UCSD-AML1 (cell line): ENCODE measurements around the gene NPDC1.

Experiments used
- DNase-seq: peaks from one replicate; lab custom pipeline; 2025; ENCODE audit not compliant: unreplicated experiment; lab: John Stamatoyannopoulos, UW

NPDC1 gene

DNA sequence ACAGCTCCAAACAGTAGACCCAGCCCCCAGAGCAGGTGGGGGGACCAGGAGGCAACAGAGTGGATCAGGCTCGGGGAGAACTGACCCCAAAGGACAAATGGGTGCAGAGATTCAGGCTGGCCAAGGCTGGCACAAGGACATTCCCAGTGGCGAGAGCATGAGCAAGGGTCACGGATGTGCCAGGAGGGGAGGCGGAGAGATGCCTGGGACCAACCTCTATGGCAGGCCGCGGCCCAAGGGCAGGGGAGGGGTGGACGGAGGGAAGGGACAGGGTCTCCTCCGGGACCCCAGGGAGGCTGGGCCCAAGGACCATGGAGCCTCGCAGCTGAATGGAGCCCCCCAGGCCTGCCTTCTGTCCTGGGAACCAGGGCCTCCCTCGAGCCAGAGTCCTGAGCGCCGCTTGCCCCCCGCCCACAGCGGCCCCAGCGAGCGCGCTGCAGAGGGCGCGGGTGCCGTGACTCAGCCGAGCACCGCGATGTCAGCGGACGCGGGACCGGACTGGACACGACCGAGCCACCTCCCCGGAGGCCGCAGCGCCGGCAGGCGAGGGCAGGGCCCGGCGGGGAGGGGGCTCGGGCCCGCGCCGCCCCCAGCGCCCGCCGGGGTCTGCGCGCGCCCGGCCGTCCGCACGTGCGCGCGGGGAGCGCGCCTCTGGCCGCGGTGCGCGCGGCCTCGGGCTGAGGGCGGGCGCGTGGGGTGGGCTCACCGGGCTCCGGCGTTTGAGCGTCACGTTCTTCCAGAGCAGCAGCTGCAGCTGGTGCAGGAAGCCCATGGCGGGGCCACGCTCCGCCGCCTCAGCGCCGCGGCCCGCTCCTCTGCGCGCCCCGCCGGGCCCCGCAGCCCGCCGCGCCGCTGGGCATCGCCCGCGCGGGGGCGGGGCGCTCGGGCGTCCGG, 18.4 kb downstream of the NPDC1 start, which contains the start of gene ABCA2:
Gene ABCA2 (minus strand): TSS at position 869 of the 894 bp plus-strand sequence. CDS start 97 bp downstream, at position 772.
- DNase-seq = no peak

GRCh38 chr9:137026828-137027227, 19.1 kb downstream of the NPDC1 start:
- DNase-seq = no peak

DNA sequence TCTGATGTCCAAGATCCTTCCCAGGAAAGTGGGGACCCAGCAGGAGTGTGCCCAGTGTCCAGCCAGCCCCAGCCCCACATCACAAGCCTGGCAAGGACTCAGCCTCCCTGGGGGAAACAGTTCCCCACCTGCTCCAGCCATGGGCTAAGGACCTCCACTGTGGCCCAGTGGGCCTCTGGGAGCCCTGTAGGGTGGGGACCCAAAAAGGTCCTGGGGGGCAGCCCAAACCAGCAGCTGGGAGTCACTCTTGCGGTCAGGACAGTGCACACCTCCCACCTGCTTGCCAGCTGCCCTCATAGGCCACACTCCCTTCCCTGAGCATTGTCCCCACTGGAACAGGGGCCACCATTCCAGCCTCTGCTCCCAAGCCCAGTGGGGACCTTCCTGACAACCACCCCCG, 19.6 kb downstream of the NPDC1 start:
- DNase-seq = no peak

- DNase-seq = no peak
Measured at GRCh38 chr9:137025517-137025966, 20.4 kb downstream of the NPDC1 start.

DNA sequence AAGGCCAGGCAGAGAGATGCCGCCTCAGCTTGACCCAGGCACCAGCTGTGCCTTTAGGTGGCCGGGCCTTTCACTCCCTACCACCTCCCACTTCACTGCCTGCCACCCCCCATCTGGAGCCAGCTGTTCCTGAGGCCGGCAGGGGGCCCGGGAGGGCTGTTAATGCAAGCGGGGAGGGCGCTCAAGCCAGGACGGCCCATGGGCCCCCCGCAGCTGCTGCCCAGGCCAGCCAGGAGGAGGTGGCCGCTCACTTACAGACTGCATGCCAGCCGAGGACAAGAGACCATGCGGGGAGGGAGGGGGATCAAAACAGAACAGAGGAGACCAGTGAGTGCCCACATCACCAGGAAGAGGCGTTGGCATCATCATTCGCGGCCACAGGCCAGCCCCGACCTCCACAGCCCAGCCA, 22.4 kb downstream of the NPDC1 start:
- DNase-seq = no peak

GRCh38 chr9:137023157-137023556, 22.8 kb downstream of the NPDC1 start:
- DNase-seq = no peak

DNA sequence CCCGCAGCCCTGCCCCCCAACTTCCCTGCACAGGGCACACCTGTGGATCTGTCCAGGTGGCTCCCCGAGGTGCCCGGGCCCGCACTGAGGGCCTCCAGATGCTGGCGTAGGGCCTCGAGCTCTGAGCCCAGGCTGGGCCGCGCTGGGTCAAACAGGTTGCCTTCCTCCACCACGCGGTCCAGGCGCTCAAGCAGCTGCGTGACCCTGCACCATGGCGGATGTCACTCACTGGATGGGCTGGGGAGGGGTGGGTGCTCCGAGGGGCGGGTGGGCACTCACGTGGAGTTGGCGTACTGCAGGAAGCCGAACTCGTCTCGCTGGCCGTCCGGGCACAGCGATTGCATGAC, 23.3 kb downstream of the NPDC1 start:
- DNase-seq = no peak

- peak; percentile 68 for DNase-seq
Measured at GRCh38 chr9:137021979-137022661, 23.9 kb downstream of the NPDC1 start.

DNA sequence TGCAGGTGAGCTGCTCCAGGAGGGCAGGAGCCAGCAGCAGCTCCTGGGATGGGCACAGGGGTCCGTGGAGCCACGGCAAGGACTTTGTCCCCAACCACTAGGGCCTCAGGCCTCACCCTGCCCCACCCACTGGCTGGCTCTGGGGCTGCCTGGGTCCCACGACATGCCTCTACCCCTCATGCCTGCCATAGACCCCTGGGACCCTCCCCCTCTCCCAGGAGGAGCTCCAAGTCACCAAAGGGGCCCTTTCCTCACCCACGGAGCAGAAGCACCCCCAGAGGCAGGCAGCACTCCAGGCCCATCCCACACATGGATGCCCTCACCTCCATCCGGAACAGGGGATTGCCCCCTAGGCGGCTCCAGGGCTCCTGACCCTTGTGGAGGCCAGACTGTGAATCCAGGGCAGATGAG, 24.4 kb downstream of the NPDC1 start:
- DNase-seq = no peak

DNA sequence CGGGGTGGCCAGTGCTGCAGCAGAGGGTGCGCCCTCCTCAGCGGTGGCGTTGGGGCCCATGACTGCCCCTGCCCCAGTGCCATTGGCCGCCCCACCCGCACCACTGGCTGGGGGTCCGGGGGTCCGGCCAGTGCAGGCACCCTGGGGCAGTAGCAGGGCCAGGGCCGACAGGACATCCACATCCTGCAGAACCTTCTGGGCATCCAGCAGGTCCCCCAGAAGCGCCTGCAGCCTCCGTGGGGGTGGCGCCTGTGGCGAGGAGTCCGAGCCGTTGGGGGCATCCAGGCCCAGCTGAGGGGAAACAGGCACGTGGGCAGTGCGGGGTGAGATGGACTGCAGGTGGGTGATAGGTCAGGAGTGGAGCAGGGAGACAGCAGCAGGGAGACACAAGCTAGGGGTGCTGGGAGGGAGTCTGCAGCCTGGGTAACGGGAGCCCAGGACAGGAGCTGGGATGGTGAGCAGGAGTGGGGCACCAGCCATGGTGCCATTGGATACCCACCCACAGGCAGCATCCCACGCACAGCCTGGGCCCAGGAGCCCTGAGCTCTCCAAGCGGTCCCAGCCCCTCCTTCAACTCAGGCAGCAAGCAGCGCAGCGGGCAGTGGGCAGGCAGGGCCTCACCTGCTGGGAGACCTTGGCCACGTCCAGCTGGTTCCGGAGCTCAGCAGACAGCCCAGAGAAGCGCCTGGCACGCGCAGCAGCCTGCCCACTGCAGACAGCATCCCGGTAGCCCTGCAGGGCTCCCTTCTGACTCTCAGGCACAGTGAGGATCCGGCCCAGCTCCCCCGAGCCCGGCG, 25.0 kb downstream of the NPDC1 start:
- DNase-seq = no peak

- no peak for DNase-seq
Measured at GRCh38 chr9:137019891-137020683, 25.9 kb downstream of the NPDC1 start.

DNA sequence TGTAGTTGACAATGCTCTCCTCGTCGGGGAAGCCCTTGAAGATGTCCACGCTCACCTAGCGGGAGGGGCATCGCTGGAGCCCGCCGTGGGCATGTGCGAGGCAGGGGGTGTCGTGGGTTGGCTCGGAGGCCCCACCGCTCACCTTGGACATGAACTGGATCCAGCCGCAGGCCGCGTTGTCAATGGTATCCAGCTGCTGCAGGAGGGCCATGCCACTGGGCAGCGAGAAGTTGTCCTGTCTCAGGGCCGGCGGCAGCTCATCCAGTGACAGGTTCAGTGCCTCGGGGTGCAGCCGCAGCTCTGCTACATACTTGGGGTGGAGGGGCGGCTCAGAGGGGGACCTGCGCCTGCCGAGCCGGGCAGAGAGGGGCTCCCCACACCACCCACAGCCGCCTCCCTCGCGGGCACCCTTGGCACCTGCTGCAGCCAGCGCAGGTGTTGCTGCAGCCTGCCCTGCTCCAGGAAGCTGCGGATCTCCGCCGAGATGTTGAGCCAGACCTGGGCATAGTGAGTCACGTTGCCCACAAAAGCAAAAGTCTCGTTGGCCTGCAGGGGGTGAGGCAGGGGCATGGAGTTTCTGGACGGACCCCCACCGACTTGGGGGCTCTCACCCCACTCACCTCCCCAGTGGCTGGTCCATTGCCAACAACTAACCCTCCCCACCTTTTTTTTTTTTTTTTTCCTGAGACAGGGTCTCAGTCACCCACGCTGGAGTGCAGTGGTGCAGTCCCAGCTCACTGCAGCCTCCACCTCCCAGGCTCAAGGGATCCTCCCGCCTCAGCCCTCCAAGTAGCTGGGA, 27.0 kb downstream of the NPDC1 start:
- DNase-seq = no peak

DNA sequence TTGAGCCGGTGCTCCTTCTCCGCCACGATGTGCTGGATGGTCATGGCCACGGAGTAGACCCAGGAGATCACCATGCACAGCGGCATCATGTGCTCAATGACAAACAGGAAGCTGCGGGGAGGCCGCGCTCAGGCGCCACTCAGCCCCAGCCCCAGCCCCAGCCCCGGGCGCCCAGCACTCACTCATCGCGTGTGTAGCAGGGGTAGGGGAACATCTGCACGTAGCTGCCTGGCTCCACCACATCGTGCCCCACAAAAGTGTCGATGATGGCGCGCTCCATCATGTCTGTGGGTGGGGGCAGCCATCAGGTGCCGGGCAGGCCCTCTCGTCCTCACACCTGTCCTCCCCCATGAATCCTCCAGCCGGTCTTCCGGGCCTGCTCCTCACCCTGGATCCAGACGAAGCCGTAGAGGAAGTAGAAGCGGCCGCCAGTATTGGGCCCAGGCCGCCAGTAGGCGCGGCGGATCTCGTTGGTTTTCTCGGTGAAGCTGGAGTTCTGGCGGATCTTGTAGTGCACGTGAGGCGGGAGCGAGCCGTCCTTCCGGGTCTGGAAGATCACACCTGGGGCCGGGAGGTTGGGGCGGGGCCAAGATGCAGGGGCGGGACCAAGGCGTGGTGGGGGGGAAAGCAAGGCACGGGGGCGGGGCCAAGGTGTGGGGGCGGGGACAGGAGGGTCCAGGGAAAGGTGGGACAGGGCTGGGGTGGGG, 28.0 kb downstream of the NPDC1 start:
- no peak for DNase-seq

- DNase-seq = no peak
Measured at GRCh38 chr9:137017071-137017470, 28.9 kb downstream of the NPDC1 start.

GRCh38 chr9:137016436-137016835, 29.5 kb downstream of the NPDC1 start:
- no peak for DNase-seq

DNA sequence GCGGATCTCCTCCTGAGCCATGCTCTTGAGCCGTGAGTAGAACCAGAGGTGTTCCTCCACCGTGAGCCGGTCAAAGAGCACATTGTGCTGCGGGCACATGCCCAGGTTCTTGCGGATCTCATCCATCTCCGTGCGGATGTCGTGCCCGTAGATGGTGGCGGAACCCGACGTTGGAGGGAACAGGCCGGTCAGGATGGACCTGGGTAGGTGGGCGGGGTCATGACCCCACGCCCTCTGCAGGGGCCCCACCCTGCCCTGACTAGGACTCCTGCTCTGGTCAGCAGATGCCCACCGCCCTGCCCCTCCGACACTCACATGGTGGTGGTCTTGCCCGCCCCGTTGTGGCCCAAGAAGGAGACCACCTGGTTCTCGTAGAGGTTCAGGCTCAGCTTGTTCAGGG, 30.0 kb downstream of the NPDC1 start:
- no peak for DNase-seq

GRCh38 chr9:137015540-137015930, 30.4 kb downstream of the NPDC1 start:
- no peak for DNase-seq

- no peak for DNase-seq
Measured at GRCh38 chr9:137014776-137015539, 31.0 kb downstream of the NPDC1 start.
